HEK293T (cell line): ENCODE results near the gene UQCRFS1.

ENCODE experiments used
- ARNT ChIP-seq: fragments of 450-650 bp; IDR thresholded peaks from 2 replicates; pipeline ENCODE4 v1.6.1; 2017; ENCODE audit warnings: mild to moderate bottlenecking
- BHLHE40 ChIP-seq: fragments of 450-650 bp; IDR thresholded peaks from 2 replicates; pipeline ENCODE4 v1.6.1; 2016; ENCODE audit warnings: mild to moderate bottlenecking, moderate library complexity, borderline replicate concordance
- FOXM1 ChIP-seq: fragments of 450-650 bp; IDR thresholded peaks from 2 replicates; pipeline ENCODE4 v1.6.1; 2017; ENCODE audit warnings: mild to moderate bottlenecking, borderline replicate concordance
- SP1 ChIP-seq: fragments of 450-650 bp; IDR thresholded peaks from 2 replicates; pipeline ENCODE4 v1.6.1; 2017
- SUZ12 ChIP-seq: fragments of 450-650 bp; IDR thresholded peaks from 2 replicates; pipeline ENCODE4 v1.6.1; 2016; ENCODE audit warnings: mild to moderate bottlenecking

DNA sequence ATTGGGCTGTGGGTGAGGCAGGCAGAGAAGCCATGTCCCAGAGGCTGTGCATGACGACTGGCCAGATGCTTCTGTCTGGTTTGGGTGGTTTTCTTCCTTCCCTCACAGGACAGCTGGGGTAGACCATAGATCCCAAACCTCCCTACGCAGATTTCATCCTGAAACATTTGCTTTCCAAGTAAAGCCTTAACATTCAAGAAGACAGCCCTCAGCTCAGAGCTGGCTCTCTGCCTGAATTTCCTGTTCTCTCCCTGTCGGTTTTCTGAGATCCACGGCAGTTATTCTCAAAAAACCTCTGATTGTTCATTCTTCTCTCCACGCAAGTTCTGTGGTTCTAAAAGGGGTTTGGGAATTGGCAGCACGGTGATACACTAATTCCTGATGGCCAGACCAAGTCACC is 25.3 kb downstream of the UQCRFS1 start:
- TF ChIP-seq BHLHE40: no peak
- no peak for TF ChIP-seq SP1
- TF ChIP-seq SUZ12: no peak
- no peak for TF ChIP-seq FOXM1
- TF ChIP-seq ARNT: no peak
